ENCODE data around the gene ZNF550. TPM values are rescaled to one million over a fixed set of nuclear protein-coding genes. Genes with fewer than 3 reads are reported as not detected.
"Not testable (repeated sequence)": the region's sequence is repeated elsewhere in the genome, so short reads cannot be mapped to it uniquely, and the experiment has no call there.

ZNF550 gene
- total RNA-seq, 4 donors from 2014 or later: 5.4 to 17.4 (median 12.3) TPM

DNA sequence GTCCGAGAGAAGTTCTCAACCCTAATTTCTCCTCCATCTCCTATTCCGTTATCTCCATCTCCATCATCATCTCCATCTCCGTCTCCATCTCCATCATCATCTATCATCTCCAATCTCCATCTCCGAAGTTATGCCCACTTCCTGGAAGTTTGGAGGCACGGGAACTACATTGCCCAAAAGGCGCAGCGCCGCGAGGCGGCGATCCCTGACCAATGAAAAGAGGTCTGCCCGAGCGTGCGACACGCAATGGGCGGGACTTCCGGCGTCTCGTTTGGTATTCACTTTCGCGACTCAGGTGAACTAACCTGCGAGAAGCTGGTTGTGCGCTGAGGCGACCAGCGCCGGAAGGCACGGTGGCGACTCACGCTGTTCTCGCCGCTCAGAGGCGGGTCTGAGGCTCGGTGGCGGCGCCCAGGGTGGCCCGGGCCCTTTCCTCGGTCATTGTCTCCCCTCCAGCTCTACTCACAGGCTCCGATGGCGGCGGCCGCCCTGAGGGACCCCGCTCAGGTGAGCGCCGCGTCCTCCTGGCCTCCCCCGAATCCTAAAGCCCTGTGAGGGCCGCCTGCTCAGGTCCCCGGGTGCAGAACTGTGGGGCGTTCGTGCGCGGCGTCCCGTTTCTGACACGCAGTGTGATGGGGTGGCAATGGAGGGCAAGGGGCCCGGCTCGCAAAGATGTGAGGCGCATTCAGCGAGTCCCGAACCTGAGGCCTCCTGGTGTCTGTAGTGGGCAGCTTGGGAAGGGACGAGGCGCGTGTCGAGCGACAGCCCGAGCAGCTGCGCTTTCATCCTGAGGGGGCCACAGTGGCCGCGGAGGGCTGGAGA lies 72.0 kb downstream of the ZNF550 start, which contains the start of gene ZNF419:
Gene ZNF419 (plus strand): TSS at position 274 of the 822 bp plus-strand sequence. CDS start 201 bp downstream, at position 475.
- TF ChIP-seq, protein P1, sequence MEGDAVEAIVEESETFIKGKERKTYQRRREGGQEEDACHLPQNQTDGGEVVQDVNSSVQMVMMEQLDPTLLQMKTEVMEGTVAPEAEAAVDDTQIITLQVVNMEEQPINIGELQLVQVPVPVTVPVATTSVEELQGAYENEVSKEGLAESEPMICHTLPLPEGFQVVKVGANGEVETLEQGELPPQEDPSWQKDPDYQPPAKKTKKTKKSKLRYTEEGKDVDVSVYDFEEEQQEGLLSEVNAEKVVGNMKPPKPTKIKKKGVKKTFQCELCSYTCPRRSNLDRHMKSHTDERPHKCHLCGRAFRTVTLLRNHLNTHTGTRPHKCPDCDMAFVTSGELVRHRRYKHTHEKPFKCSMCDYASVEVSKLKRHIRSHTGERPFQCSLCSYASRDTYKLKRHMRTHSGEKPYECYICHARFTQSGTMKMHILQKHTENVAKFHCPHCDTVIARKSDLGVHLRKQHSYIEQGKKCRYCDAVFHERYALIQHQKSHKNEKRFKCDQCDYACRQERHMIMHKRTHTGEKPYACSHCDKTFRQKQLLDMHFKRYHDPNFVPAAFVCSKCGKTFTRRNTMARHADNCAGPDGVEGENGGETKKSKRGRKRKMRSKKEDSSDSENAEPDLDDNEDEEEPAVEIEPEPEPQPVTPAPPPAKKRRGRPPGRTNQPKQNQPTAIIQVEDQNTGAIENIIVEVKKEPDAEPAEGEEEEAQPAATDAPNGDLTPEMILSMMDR (IDR thresholded peaks at IDR 0.05): peak in 1 of 6 experiments; percentile 19
- peak; percentile 37 to 40 for TF ChIP-seq POLR2A (IDR thresholded peaks at IDR 0.05)
- H3K9me3 ChIP-seq, H3K27me3 ChIP-seq, H3K4me1 ChIP-seq: not testable (repeated sequence)
- DNase-seq: peak; percentile 93 to 98 (median 96)
- Histone ChIP-seq H3K4me3 (peak within 1 kb of the TSS; percentile 59 to 100 (median 74)), H3K36me3 (peaks cover 0 to 25% (median 0%) of the 10 kb centered on the region in 3 donors), H3K27ac (peak within 1 kb of the TSS; percentile 50 to 78 (median 68))

Other genes starting within 250 kb of the ZNF550 start
- 1 to 10 TPM; 1.8 to 7.4 (median 5.2) TPM for gene ZNF543, start 239.4 kb downstream of the ZNF550 start, total RNA-seq
- 10 to 100 TPM in 1 of 4 donors, 1 to 10 TPM in 3; 2.1 to 10.7 (median 3.7) TPM for gene ZNF304, start 208.6 kb downstream of the ZNF550 start, total RNA-seq
- gene TRAPPC2B, start 196.3 kb downstream of the ZNF550 start, total RNA-seq: 10 to 100 TPM in 2 of 4 donors, 1 to 10 TPM in 2; 3.0 to 67.7 (median 9.9) TPM
- 1 to 10 TPM in 3 of 4 donors, under 1 TPM in 1; 0.53 to 6.6 (median 3.6) TPM for gene ZNF547, start 196.3 kb downstream of the ZNF550 start, total RNA-seq
- 10 to 100 TPM; 10.7 to 47.9 (median 20.7) TPM for gene ZNF548, start 170.0 kb downstream of the ZNF550 start, total RNA-seq
- gene ZNF17, start 148.7 kb downstream of the ZNF550 start, total RNA-seq: 10 to 100 TPM in 3 of 4 donors, 1 to 10 TPM in 1; 7.9 to 21.5 (median 14.6) TPM
- gene ZNF749, start 124.5 kb downstream of the ZNF550 start, total RNA-seq: 10 to 100 TPM in 2 of 4 donors, 1 to 10 TPM in 2; 5.7 to 12.8 (median 10.6) TPM
- 1 to 10 TPM in 1 of 4 donors, not detected in 3; 1.1 TPM for gene VN1R1, start 102.7 kb downstream of the ZNF550 start, total RNA-seq
- 10 to 100 TPM in 2 of 4 donors, 1 to 10 TPM in 2; 4.0 to 32.2 (median 12.0) TPM for gene ZNF772, start 82.3 kb downstream of the ZNF550 start, total RNA-seq
- gene ZNF419, start 72.1 kb downstream of the ZNF550 start, total RNA-seq: 10 to 100 TPM in 1 of 4 donors, 1 to 10 TPM in 2, under 1 TPM in 1; 0.83 to 16.7 (median 5.4) TPM
- 10 to 100 TPM in 1 of 4 donors, 1 to 10 TPM in 3; 6.3 to 10.7 (median 9.7) TPM for gene ZNF773, start 59.9 kb downstream of the ZNF550 start, total RNA-seq
- gene ZNF549, start 32.5 kb downstream of the ZNF550 start, total RNA-seq: 1 to 10 TPM; 4.0 to 7.4 (median 4.7) TPM
- gene ZNF416, start 19.0 kb upstream of the ZNF550 start, total RNA-seq: 1 to 10 TPM; 1.9 to 5.8 (median 2.9) TPM
- 1 to 10 TPM in 3 of 4 donors, under 1 TPM in 1; 0.54 to 6.6 (median 1.9) TPM for gene ZIK1, start 24.3 kb upstream of the ZNF550 start, total RNA-seq
- gene ZNF530, start 40.0 kb upstream of the ZNF550 start, total RNA-seq: 1 to 10 TPM in 3 of 4 donors, under 1 TPM in 1; 0.76 to 4.1 (median 1.8) TPM
- gene ZNF134, start 54.4 kb upstream of the ZNF550 start, total RNA-seq: 10 to 100 TPM in 2 of 4 donors, 1 to 10 TPM in 2; 9.6 to 18.9 (median 12.8) TPM
- gene ZNF211, start 73.3 kb upstream of the ZNF550 start, total RNA-seq: 10 to 100 TPM in 3 of 4 donors, 1 to 10 TPM in 1; 8.8 to 20.6 (median 16.8) TPM
- gene ZSCAN4, start 109.1 kb upstream of the ZNF550 start, total RNA-seq: not detected
- 10 to 100 TPM in 3 of 4 donors, 1 to 10 TPM in 1; 9.1 to 17.9 (median 12.5) TPM for gene ZNF551, start 122.1 kb upstream of the ZNF550 start, total RNA-seq
- gene ZNF154, start 149.3 kb upstream of the ZNF550 start, total RNA-seq: 1 to 10 TPM in 2 of 4 donors, under 1 TPM in 2; 0.57 to 5.0 (median 1.3) TPM
- 1 to 10 TPM; 2.6 to 5.0 (median 3.7) TPM for gene ZNF671, start 167.8 kb upstream of the ZNF550 start, total RNA-seq
- gene ZNF776, start 187.0 kb upstream of the ZNF550 start, total RNA-seq: 10 to 100 TPM; 11.3 to 25.6 (median 15.8) TPM
- 10 to 100 TPM; 14.2 to 39.6 (median 23.8) TPM for gene ZNF586, start 209.8 kb upstream of the ZNF550 start, total RNA-seq

Measured in Peyer's patch (tissue), 4 donors.